HG03342 (cell line): ENCODE measurements around the gene GCN1.
A peak's percentile ranks its signal among the peaks of the same experiment; 100 is the strongest.

Source experiments
- ATAC-seq: cut with Tn5 transposase; IDR thresholded peaks from one replicate; pipeline ENCODE4 v1.9.1; 2021; ENCODE audit warnings: mild to moderate bottlenecking, moderate library complexity; ENCODE audit not compliant: unreplicated experiment

GCN1 gene

DNA sequence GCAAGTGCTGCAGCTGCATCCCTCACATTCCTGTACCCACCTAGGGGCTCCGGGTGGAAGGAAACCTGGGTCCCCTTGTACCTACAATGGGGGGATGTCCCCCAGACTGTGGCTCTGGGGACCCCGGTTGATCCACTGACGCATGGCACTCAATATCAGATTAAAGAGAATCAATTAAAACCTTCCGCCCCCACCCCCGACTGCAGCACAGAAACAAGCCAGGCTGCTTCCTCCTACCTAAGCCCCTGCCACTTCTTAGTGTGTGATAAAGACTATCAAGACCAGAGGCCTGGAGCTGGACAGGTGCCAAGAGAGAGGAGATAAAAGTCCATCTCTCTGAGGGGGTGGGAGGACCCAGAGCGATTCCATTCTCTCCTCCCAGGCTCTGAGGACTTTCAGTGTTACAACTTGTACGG, 34.6 kb upstream of the GCN1 start:
- no peak for ATAC-seq

DNA sequence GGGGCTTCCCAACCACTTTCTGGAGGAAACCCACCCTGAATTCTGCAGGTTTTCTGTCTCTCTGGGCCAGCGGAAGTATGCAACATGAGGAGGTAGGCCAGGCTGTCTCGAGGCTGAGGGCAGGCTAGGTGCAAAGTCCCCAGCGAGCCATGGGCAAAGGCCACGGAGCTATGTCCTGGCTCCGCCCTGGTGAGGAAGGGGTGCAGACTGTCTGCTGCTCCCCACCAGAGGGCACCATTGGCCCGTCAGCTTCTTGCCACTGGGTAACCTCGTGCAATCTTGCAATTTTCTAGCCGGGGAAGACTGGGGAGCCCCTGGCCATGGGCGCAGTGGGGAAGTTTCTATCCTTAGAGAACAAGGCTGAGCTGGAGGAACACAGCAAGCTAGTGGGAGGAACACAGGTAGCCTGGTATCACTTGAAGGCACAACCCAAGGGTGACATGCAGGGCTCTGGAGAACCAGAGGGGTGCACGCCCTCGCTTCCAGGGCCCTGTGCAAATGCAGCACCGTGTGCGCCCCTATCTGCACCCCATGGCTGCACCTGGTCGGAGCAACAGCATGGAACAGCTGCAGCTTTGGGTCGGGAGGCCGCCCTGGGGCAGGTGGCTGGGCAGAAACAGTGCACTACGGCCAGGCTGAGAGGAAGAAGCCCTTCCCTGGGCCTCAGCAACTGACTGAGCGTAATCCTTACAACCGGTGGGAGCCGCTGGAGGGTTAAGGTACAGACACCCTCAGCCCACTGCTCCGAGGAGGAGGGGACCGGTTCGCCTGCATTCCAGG, 34.0 kb upstream of the GCN1 start:
- ATAC-seq: peak; percentile 71

DNA sequence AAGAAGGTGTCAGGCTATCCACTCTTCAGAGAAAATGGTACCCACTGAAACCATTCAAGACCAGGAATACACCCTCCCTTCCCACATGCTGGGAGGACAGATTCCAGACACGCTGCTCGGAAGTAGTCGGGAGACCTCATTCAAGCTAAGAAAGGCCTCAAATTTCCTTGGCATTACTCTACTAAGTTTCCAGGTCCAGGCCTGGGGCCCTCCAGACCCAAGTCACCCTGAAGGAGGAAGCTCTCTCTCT, 33.5 kb upstream of the GCN1 start:
- ATAC-seq: no peak

DNA sequence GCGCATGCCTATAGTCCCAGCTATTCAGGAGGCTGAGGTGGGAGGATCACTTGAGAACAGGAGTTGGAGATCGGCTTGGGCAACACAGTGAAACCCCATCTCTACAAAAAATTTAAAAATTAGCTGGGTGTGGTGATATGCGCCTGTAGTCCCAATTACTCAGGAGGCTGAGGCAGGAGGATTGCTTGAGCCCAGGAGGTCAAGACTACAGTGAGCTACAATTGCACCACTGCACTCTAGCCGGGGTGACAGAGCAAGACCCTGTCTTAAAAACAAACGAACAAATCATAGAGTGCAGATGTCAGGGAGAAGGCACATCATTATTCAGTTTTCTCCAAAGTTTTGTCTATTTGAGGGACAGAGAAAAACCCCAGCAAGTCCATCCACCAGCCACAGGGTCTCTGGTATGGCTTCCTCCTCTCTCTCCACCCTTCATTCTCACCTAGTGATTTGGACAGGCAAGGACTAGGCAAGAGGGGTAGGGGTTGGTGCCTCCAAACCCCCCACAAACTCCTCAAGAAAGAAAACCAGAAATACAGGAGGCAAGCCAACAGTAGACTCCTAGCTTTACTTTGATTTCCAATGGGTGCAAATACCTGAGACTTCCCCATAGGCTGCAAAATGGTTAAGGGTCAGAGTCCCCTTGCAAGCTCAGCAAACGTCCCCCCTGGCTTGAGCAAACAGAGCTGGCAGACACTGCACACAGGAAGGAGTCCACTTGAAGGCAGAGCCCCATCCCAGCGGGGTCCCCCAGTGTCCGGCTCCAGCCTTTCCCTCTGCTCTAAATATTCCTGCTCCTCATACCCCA, 32.9 kb upstream of the GCN1 start:
- ATAC-seq: no peak

DNA sequence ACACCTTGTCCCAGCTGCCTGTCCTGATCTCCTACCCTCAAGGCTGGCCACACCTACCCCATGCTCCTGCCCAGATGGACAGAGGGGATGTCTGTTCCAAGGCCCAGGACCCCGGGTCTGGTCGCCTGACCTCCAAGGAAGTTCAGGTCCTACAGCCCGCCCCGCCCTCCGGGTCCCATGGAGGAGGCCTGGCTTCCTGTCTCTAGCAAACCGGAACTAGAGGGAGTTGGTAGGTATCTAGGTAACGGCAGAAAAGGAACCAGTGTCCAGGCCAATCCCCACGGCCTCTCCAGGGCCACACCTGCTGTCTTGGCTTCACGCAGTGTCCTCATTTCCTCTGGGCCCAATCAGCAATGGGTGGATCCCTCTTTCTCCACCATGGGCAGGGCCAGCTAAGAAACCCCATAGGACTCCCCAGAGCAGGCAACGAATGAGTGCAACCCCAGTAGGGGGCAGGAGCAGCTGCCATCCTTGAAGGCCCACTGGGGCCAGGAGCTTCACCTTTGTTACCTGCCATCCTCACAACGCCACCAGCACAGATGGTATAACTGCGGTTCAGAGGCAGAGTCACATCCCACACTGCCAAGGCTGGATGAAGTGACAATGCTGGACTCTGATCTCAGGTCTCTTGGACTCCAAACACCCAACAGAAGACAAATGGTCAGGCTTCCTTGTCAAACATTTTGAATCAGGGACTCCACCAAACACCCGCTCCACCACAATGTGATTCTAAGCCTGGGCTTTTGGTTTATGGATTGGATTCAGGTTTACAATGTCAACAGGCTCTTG, 31.5 kb upstream of the GCN1 start:
- no peak for ATAC-seq

DNA sequence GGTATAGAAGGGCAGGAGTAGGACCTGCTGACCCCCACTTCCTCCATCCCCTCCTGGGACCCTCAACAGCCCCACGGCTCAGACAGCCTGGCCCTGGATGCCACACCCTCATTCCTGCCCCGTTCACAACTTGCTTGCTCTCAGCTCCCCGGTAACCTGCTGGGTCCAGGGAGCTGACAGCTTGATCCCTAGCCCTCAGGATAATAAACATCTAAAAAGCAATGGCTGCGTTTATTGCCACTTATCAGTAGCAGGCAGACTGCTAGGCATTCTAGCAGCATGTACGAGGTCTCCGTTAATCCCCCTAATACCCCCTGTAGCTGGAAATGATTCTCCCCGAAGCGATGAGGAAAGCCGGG, 30.7 kb upstream of the GCN1 start:
- ATAC-seq: no peak

DNA sequence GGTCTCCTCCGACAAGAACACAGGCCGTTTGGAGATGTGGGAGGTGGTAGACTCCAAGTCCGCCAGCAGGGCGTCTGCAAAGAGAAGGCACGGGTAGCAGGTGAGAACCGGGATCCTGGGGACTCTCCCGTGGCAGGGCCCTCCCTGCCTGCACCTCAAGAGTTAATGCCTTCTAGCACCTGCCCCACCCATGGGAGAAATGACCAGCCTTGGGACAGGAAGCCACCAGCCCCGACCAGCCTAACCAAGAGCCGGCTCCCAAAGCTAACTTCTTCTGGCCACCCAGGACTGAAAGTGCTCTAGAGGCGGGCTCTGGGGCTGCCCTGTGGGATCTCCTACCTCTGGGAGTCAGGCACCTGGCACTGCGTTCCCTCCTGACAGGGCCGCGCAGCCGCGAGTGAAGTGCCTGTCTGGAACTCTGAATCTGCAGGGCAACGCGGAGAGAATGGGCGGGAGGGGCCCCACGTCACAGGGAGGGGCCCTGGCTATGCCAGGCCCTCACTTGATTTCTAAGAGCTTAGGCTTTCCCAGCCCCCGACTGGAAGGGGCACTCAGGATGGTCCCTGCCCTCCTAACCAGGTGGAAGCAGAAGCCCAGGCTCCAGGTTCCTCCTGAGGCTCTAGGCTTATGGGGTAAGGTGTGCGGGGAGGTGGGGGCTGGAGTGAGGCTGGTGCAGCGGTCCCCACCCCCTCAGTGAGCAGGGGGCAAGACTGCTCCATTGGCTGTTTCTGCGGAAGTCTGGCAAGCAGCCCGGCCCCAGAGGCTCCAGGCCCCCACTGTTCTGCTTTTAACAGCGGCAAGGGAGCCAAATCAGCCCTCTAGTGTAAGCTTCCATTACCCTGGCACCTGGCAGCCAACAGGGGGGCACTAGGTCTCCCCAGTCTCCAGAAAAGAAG, 30.0 kb upstream of the GCN1 start:
- ATAC-seq: no peak

DNA sequence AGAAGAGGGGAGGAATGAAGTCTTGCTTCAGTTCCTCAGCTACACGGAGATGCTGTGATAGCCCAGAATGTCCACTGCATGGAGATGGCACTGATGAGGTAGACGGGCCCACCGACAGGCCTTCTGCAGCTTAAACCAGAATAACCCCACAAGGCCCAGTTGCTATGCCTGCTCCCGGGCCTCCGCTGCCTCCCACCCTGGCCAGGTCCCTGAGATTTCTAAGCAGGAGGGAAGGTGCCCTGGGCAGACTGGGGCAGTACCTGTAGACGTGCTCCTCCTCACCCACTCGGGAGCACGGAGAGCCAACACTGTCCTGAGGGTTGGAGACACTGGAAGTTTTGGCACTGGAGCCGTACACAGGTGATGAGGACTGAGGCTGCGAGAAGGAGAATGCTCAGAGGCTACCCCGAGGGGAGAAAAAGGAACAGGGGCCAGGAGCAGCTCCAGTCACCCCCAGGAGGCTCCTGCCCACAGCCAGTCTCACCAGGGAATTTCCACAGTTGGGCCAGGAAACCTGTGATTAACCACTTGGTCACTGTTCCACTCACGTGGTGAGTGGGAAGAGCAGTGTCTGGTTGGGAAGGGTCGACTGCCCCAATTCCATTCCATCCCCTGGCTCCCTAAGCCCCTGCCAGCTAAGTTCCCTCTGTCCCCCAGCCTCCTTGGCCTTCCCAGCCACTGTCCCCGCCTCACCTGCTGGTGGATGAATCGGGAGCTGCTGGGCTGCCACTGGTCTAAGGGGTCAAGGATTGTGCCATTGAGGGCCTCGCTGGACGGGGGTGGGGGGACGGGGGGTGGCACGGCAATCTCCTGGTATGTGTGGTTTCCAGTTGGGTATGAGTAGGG, 29.2 kb upstream of the GCN1 start:
- ATAC-seq: no peak

DNA sequence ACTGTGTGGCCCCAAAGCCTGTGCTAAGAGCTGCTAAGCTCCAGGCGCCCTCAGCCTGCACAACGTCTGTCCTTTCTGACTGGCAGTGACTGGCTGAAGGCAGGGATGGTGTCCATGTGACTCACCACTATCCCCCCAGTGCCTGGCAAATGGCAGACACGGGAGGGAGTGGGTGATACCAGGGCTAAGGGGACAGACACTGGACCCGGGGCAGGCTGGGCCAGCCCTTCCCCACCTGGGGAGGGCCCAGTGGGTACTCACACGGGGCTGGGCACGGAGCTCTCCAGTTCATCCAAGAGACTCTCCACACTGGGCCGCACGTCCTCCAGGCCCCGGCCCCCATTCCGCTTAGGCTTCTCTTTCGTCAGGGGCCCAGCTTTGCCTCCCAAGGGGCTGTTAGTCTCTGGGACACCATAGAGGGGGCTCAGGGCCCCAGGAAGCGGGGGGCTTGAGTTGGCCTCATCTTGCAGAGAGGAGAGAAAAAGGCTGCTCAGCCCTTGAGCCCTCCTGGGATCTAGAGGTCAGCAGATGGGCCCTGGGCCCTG, 27.8 kb upstream of the GCN1 start:
- no peak for ATAC-seq

DNA sequence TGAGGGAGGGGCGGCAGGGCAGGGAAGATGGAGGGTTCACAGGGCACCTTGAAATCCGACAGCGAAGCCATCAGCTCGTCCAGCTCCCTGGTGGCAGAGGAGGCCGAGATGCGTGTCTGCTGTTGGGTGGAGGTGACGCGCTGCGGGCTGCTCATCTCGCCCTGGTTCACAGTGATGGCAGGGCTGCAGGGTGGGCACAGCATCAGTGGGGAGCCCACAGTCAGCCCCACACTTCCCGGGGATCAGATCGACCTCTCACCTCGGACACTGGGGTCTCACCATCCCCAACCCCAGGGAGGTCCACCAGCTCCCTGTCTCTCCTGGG, 27.0 kb upstream of the GCN1 start:
- ATAC-seq: no peak

DNA sequence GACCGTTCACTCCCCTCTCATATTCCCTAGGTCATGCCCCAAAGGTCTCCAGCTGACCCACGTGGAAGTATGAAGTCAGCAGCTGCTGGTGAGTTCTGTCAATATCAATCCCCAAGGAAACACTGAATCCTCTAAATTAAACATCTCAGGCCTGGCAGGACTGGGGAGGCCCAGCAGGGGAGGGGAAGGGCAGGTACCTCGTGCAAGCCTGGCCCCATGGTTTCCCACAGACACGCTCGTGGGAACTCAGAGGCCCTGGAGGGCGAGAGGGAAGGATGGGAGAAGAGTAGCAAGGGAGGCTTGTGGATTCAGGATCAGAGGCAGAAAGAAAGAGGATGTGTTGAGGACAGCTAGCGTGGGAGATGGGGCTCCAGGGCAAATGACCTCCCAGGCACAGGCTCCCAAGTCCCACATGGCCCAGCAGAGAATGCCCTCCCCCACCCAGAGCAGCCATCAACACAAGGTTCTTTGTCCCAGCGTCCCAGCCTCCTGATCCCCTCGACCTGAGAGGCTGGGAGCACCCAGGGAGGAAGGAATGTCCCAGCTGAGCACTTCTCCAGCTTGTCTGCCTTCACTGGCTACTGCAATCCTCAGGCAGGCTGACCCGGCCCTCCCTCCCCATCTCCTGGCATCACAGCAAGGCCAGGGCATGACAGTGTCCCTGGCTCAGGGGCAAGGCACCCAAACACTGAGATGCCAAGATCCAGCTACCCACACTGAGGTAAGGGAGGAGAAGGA, 26.5 kb upstream of the GCN1 start:
- no peak for ATAC-seq

DNA sequence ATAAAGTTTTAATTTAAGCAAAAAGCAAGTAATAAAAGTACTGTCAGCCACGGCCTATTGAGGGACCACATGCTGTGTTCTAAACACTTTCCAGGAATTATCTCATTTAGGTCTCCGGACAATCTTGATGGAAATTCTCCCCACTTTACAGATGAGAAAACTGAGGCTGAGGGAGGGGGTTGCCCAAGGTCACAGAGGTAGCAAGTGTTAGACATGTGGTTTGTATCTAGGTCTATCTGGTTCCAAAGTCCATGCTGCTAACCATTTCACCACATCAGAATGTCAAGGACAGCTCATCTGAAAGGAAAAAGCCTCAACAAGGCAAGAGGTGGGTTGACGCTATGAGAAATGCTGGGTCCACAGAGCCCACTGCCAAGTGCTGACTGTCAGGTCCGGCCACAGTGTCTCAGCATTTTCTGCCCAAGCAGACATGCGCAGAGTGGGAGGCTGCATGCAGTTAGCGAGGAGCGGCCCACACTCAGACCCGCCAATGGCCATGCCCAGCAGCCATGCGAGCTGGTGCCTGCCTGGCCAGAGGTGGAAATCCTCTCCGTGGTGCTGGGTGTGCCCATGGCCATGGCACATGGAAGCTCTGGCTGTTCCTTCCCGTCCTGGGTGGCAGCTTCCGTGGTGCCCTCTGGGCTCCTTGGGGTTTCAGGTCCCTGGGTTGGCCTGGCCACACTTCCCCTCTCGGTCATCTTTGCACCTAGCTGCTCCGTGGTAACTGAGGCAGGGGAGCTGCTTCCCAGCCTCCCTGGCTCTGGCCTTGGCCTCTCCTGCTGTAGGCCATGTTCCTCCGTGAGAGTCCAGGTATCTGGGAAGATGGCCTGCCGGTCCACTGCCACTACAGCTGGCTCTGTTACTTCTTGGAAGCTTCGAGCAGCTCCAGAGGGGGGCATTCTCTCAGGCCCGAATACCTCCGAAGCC, 24.4 kb upstream of the GCN1 start:
- no peak for ATAC-seq

DNA sequence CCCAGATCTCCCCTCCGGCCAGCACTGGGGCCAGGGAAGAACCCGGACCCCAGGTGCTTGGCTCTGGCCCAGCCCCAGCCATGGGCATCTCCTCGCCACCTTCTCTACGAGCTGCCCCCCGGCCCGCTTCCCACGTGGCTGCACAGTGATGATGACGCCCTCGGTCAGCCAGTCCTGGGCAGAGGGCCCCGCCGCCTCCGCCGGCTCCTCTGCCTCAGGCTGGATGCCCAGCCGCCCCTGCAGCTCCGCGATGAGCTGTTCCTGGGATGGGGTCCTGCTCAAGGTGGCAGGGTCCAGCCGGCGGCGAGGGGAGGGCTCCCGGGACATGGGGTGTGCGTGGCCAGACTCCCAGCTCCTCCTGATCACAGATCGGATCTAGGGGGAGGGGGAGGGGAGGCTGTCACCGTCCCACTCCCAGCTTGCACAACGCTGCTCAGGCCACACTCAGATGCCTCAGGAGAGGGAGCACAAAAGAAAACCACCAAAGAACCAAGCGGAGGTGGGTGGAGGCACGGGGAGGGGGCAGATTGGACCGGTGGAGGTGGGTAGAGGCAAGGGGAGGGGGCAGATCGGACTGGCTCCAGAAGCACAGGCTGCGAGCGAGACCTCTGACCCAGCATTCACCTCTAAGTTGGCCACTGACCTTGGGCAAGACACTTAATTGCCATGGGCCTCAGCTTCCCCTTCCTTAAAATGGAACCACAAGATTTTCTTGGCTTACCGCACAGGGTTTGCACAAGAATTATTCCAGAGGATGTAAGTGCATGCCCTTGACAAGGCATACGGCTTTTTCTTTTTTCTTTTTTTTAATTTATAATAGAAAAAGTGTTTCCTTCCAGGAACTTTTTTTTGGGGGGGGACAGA, 22.5 kb upstream of the GCN1 start:
- no peak for ATAC-seq

DNA sequence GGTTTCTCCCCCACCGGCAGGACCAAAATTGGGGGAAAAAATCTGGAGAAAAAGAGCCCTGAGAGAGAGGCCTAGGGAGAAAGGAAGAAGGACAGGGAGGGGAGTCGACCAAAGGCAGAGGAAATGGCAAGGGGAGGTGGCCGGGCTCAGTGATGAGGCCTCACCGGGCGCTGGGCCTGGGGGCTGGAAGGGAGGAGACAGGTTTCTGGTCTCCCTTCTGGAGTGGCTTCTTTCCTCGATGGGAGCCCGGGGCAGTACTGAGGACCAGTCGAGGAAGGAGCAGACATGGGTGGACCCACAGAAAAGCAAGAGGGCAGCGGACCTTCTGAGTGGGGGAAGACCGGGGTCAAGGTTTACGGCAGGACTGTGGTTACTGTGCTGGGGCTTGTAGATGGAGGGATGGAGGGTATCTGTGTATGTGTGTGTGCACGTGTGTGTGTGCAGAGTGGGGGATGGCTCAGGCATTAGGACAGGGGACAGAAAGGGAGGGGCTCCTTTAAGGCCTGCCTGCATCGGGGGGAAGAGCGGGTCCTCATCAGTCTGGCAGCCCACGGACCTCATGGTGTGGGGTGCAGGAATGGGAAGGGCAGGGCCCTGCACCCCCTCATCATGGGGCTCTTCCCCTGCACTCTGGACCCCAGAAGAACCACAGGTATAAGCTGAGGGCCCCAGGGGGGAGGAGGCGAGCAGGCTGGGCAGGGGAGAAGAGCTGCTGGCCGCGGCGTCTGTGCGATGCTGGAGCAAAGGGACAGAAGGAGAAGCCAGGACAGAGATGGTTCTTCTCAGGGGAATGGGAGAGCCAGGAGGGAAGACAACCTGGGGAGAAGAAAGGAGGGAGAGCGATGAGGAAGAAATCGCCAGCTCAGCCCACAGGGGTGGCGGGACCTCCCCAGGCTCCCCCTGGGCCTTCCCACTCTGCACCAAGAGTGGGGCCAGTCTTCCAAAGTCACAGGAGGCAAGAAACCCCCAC, 21.5 kb upstream of the GCN1 start:
- no peak for ATAC-seq

DNA sequence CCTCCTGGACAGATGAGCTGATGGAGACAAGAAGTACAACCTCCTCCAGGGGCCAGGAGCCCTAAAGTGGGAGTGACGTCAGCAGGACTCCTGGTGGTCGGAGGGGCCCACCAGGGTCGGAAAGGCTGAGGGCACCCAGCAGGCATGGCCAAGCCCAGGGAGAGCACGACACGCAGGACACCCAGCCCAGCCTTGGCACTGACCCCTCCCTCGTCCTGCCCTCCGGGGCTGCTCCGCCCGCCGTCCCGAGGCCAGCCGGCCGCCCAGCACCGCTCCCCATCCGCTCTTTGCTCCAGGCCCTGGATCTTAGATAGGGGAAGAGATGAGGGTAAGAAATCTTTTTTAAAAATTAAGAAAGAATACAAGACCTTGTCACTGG, 20.8 kb upstream of the GCN1 start:
- no peak for ATAC-seq
